ENCODE results near the gene ORAI3.

DNA sequence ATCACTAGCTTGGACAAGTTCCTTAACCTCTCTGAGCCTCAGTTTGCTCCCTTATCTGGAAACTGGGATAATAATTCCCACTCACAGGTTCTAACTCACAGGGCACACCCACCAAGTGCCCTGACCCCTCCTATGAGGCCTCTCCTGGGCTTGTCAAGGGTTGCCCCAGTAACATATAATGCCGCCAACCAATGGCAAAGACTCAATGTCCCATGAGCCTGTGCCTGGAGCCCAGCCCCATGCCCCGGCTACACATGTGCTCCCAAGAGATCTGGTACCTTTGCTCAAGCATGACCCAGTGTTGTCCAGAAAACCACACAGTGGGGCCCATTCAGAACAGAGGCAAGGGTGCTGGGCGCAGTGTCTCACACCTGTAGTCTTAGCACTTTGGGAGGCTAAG, 34.0 kb upstream of the ORAI3 start:
- TF ChIP-seq, protein P1, sequence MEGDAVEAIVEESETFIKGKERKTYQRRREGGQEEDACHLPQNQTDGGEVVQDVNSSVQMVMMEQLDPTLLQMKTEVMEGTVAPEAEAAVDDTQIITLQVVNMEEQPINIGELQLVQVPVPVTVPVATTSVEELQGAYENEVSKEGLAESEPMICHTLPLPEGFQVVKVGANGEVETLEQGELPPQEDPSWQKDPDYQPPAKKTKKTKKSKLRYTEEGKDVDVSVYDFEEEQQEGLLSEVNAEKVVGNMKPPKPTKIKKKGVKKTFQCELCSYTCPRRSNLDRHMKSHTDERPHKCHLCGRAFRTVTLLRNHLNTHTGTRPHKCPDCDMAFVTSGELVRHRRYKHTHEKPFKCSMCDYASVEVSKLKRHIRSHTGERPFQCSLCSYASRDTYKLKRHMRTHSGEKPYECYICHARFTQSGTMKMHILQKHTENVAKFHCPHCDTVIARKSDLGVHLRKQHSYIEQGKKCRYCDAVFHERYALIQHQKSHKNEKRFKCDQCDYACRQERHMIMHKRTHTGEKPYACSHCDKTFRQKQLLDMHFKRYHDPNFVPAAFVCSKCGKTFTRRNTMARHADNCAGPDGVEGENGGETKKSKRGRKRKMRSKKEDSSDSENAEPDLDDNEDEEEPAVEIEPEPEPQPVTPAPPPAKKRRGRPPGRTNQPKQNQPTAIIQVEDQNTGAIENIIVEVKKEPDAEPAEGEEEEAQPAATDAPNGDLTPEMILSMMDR (IDR thresholded peaks at IDR 0.05), result no peak
- no peak for TF ChIP-seq EZH2phosphoT487 (IDR thresholded peaks at IDR 0.05)
